Cortex of kidney (tissue), 1 donor: ENCODE results near the gene GASK1A.
"Not testable (repeated sequence)": the region's sequence is repeated elsewhere in the genome, so short reads cannot be mapped to it uniquely, and the experiment has no call there.

Experiments
- DNase-seq: peaks from one replicate; lab custom pipeline; 2025; lab: John Stamatoyannopoulos, UW

Gene GASK1A

GRCh38 chr3:42979044-42979972 is at the start of gene GASK1A:
TSS of gene GASK1A (plus strand) at chr3:42979311. CDS start at chr3:42979643, 332 bp downstream.
- DNase-seq: no peak

- no peak for DNase-seq
These were observed 45.0 kb upstream of the GASK1A start for GRCh38 chr3:42934111-42934510.

GRCh38 chr3:42934910-42935309 is 44.2 kb upstream of the GASK1A start:
- DNase-seq: no peak

DNA sequence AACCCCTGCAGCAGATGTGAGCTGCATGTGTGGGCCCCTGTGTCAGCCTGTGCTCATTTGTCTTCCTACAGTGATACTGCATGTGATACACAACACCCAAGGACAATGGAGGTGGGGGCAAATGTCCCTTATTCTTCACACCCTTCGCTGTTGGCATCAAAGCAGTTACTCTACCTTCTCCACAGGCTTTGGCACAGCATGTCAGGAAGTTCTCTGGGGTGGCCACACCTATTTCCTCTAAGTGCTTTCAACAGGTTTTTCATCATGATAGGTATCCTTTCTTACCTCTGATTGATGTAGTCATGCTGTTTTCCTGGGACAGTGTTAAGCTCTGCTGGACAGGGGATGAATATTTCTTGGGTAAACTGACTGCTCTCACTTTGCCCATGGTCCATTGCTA is 43.6 kb upstream of the GASK1A start:
- no peak for DNase-seq

DNA sequence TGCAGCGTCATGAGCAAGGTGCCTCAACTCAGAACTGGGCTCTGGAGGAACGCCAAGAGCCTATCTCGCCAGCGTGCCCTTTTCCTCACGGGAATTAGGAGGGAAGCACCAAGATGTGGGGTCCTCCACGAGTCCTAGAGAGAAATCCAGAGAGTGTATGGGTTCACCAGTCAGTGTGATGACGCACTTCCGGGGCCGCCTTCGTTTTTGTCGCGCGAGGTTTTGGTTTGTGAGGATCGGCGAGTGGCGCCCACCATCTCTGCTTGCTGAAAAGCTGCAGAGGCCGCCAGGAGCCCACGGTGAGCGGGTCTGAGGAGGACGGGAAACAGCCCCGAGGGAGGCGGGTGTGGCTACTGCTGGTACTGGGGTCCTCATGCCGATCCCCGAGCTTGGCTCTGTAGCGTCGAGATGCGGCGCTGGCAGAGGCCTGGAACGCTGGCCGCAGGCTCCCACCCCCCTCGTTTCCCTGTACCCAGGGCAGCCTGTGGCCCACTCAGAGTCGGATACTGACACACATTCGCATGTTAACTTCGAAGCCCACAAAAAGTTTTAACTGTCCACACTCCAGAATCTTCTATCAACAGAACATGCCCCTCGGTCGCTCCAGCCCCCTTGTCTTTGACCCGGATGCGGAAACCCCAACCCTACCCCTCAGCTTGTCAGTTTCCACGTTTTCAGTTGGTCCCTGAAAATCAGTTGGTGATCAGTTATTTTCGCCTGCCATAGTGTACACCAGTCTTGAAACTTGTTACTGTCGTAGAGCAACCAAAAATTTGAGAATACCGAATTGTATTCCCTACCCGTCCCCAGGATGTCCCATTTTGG is 42.7 kb upstream of the GASK1A start:
- DNase-seq: no peak

GRCh38 chr3:42937334-42937733 is 41.8 kb upstream of the GASK1A start:
- DNase-seq: no peak

GRCh38 chr3:42942693-42943092 is 36.4 kb upstream of the GASK1A start:
- no peak for DNase-seq

DNA sequence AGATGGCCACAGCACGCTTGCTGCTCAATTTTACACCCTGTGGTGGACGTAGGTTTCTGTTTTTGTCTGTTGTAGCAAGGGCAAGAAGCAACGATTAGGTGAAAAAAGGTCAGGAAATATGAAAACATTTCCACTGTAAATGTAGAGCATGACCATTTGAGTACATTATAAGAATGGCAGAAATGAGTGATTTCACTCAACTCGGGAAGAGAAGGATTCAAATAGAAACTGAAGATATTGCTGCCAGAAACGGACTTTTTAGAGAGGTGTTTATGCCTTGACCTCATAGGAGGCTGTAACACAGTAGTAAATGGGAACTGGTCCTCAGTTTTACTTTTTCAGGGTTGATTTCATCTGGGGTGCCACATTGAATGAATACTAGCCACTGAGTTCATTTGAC is 33.1 kb upstream of the GASK1A start:
- DNase-seq: no peak

GRCh38 chr3:42957573-42957972 is 21.5 kb upstream of the GASK1A start:
- DNase-seq: no peak

DNA sequence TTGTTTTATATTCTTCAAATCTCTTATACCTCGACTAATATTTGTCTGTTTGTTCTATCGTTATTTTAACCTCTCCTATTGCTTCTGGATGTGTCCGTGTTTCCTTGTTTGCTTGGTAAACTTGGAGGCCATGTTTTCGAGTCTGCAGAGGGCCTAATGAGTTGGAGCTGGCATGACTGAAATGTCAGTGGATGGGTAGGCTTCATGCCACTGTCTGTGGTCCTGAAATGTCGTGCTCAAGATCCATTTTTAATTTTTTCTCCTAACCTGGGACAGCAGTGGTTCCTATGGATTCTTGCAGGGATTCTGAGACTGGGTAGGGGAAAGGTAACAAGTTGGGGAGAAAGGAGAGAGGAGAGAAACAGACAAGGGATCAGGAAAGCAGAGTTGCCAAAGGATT is 18.8 kb upstream of the GASK1A start:
- no peak for DNase-seq

- DNase-seq: no peak
These were observed 18.3 kb upstream of the GASK1A start for GRCh38 chr3:42960786-42961185.

- no peak for DNase-seq
These were observed 17.5 kb upstream of the GASK1A start for GRCh38 chr3:42961633-42962032.

DNA sequence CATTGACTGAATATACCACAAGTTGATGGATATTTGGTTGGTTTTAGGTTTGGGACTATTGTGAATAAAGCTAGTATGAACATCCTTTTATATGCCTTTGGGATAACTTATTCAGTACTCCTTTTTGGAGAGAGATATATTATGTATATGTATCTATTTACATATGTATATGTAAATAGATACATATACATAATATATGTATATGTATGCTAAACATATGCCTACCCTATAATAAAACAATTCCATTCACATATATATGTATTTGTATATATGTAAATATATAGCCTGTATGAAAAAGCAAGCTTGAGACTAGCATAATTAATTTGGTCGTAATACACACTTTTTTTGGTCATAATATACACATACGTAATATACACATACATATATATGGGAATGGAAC is 15.8 kb upstream of the GASK1A start:
- DNase-seq: no peak

DNA sequence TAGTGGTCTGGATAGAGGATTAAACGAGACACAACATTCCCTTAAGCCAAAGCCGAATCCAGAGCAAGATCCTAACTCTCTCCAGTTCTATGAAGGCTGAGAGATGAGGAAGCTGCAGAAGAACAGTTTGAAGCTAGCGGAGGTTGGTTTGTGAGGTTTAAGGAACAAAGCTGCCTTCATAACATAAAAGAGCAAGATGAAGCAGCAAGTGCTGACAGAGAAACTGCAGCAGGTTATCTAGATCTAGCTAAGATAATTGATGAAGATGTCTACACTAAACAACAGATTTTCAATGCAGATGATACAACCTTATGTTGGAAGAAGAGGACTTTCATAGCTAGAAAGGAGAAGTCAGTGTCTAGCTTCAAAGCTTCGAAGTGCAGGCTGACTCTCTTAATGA is 14.8 kb upstream of the GASK1A start:
- DNase-seq: no peak

DNA sequence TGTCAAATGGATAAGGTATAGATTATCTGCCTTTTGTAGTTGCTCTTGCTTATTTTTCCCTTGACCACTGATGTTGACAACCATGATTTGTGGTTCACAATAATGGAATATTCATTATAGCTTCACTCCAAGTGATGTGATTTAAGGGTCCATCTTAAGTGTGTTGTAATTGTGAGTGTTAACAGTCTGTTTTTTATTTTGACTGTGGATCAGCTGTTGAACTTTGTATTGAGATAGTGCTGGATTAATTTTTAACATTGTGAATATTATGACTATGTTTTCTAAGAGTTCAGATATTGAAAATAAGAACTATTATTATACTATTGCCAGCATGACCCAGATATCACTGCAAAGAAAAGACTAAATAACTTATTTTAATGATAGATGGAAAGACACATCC is 8.6 kb upstream of the GASK1A start:
- no peak for DNase-seq

- no peak for DNase-seq
These were observed 7.9 kb upstream of the GASK1A start for GRCh38 chr3:42970976-42971772.

GRCh38 chr3:42974906-42975305 is 4.2 kb upstream of the GASK1A start:
- DNase-seq: not testable (repeated sequence)

- DNase-seq: no peak
These were observed 3.7 kb upstream of the GASK1A start for GRCh38 chr3:42975456-42975855.

DNA sequence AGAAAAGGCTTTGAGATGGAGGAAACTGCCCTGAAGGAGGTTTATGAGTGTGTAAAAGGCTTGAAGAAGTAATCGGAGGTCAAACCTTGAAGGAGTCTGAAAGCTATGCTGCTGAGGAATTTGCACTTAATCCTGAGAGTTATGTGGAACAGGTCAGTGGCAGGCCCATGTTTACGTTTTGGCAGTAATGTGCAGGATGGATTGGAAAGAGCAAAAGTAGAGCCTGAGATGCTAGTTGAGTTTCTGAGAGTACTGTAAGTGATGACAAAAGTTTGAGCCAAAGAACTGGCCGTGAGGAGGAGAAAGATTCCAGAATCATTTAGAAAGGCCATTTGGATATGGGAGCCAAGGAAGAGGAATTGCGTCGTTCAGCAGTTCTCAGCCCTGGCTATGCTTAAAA is 3.2 kb upstream of the GASK1A start:
- DNase-seq: no peak

DNA sequence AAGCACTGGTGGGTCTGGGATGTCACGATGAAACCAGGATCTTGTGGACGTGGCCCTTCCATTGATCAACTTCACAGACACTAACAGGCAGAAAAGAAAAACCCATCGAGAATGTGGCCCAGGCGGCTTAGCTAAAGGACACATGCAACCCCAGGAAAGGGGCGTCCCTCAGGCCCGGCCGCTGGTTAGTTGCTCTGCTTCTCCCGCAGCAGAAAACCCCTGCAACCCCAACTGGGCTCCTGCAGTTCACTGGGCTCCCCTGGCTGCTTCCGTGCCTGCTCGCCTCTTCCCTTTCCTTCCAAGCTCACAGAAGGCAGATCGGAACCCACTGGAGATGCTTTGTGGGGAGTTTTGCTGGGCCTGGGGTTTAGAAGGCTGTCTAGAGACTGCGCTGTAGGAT is 1.1 kb downstream of the GASK1A start:
- DNase-seq: no peak

- no peak for DNase-seq
These were observed 1.8 kb downstream of the GASK1A start for GRCh38 chr3:42980909-42981308.
